ENCODE data around the gene HADHB.

GRCh38 chr2:26327291-26328272 is 82.8 kb downstream of the HADHB start:
- TF ChIP-seq CTCF (IDR thresholded peaks at IDR 0.05) (no peak), ZFX (IDR thresholded peaks at IDR 0.05; ENCODE audit: borderline replicate concordance) (no peak)
